RKO (cell line): ENCODE results near the gene NFASC.

Experiments
- DNase-seq: peaks from one replicate; pipeline ENCODE4 v3.0.0-alpha.2; 2016; ENCODE audit warnings: low spot score

The NFASC gene

DNA sequence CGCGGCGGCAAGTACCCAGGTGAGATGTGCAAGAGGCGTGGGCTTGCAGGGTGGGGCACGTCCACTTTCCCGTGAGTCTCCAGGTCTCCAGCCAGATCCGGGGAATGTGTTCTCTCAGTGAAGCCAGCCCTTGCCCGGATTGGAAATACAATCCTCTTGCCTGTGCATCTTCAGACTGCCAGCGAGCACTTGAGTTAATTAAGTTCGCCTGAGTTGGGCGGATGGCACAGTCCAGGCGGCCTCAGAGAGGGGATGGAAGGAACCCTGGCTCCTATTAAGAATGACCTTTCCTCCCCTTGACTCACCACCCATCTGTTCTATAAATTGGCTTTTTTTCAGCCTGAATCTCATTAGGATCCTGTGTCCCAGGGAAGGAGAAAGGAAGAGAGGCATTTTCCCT, 139.0 kb downstream of the NFASC start:
- no peak for DNase-seq

DNA sequence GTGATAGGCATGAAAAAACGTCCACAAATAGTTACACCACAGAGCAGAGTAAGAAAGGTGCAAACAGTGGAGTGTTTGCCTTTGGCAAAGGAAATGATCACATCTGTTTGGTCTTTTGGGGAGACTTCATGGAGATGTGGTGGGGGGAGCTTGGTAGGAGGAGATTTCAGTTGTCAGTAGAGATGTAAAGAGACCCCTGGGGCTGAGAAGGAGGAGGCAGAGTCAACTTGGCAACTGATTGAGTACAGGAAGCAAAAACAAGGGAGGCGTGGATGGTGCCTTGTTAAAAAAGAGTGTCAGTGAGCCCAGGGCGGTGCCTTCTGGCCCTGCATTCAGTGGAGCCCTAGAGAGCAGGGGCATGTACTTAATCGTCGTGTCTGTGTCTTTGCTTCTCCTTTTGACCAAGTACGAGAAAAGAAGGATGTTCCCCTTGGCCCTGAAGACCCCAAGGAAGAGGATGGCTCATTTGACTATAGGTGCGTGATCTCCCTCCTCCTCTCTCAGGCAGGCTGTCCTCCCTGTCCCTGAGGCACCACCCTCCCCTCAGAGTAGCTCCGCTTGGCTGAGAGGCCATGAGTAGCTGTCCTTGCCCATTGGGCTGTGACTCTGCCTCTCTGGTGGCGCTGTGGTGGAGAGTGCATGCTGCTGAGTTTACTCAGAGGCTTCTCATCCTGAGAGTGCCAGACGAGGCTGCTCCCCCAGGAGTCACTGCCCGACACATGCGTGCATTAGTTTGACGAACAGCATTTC, 141.9 kb downstream of the NFASC start:
- peak; percentile 20 for DNase-seq

DNA sequence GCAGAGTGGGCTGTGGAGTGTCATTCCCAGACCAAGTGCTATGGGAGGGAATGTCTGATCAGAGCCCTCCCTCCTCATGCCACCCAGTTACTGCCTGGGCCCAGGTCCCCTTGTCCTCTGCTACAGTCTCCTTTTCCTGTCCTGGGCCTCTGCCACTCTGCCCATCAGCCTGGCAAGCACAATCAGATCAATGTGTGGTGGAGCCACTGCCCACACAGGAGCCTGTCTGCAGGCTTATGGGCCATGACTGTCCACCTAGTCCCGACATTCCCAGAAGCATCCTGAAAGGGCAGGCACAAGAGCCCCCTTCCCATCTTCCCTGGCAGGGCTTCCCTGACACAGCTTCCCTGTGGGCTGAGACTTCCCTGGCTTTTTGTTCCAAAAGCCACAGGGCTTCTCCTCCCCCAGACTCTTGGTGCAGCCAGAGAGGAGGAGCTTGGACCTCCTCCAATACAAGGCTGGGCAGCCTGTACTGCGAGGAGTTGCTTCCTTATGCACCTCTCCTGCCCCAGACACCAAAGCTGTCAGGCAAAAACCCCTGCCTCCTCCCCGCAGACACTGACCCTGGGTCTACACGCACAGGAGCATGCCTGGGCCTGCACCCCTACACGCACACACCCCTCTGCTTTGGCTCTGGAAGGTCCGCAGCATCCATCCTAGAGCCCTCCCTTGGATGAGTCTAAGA, 143.2 kb downstream of the NFASC start:
- DNase-seq = no peak

DNA sequence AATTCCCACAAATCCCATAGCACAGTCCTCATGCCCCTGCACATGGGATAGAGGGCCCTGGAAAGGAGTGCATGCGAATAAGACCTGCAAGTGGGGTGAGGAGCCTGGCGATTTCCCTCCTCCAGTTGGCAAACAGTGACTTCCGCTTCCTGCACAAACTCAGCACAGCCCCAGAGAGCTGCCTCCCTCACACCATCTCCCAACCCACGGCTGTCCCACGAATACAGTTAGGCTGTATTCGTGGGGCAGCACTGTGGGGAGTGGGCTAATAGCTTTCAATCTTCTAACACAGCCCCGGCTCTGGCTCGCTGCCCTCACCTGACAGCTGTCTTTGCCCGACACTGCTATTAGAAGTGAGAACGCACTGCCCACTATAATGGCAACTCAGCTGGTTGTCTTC, 144.1 kb downstream of the NFASC start:
- DNase-seq = no peak

DNA sequence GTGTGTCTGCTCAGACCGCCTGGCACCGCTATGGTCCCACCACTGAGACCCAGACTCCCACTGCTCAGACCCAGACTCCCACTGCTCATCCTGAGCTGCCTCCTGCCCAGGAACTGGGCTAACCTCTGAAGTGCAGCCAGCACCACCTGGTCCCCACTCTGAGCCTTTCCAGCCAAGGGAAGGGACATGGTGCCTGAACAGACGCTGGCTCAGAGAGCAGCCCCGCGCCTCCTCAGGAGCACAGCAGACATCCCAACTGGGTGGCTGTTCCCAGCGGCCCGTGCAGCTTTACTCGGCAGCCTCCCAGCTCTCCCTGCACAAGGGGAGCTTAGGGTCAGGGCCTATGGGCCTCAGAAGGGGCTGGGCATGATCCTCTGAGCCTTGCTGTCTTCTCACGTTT, 144.6 kb downstream of the NFASC start:
- no peak for DNase-seq

DNA sequence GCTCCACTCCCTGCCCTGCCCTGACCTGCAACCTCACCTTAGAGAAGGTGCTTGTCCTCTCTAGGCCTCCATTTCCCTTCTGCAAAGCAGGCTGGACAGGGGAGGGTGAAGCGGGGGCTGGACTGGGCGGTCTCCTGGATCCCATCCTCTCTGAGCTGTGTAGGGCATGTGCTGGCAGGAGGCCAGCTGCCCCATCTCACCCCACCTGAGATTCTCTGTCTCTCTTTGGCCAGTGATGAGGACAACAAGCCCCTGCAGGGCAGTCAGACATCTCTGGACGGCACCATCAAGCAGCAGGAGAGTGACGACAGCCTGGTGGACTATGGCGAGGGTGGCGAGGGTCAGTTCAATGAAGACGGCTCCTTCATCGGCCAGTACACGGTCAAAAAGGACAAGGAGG, 145.4 kb downstream of the NFASC start:
- DNase-seq = no peak

DNA sequence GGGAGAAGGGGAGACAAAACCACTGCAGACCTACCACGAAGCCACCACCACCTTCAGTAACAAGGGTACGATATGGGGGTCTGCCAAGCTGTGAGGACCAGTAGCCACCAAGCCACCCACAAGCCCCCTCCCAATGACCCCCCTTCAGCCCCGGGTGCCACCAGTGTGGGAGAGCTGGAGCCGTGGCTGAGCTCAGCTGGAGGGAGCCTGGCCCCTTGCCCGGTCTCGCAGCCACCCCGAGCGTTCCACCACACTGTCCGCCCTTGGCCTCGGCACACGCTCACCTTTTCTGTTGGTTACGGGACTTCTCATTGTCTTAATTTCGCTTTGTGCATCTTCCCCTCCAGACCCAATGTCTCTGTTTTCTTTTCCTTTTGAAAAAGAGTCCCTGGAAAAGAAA, 145.9 kb downstream of the NFASC start:
- no peak for DNase-seq

DNA sequence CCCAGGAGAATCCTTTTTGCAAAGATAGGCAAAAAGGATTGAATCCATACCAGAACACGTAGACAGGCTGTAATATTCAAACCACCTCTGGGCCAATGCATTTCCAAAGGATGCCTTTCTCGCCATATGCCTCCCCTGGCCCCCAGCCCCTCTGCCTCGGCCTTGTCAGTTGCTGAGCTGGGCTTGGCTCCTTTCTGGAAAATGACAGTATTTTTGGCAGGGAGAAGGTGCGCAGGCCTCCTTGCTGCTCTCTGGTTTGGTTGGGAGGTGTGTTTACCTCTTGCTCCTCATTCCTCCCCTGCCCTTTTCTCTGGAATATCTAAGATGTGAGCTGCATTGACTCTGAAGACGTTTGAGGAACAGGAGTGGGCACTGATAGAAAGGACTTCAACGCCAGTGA, 146.3 kb downstream of the NFASC start:
- no peak for DNase-seq

DNA sequence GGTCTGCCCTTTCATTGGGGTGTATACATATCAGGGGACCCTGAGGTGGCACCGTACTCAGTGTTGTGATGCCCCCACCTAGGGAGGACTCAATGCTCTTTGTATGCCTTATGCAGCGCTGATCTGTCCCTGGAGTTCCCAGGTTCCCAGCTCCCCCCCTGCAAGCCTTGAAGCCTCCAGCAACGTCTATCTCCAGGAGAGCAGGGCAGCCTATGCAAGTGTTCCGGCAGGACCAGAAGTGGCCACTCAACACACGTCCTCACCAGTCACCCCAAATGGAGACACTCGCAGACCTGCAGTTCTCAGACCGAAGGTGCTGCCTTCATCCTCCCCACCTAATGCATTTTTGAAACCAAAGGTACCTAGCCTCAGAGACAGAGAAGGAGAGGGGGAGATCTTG, 147.1 kb downstream of the NFASC start:
- DNase-seq = no peak

DNA sequence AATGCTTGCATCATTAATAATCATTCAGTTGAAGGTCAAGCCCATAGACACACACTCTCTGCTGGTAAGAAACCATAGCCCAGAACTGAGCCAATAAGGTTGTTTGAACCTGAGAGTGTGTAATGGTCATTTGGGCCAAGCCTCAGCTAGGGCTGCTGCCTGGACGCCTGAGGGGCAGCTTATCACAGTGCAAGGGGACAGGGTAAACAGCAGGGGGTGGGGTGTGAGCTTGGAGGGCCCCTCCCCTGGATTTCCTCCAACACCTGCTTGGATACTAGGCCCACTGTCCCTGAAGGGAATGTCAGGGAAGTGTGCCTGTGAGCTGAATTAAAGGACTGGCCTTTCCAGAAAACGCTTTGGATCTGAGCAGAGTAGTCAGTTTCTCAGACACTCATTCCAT, 147.7 kb downstream of the NFASC start:
- no peak for DNase-seq

DNA sequence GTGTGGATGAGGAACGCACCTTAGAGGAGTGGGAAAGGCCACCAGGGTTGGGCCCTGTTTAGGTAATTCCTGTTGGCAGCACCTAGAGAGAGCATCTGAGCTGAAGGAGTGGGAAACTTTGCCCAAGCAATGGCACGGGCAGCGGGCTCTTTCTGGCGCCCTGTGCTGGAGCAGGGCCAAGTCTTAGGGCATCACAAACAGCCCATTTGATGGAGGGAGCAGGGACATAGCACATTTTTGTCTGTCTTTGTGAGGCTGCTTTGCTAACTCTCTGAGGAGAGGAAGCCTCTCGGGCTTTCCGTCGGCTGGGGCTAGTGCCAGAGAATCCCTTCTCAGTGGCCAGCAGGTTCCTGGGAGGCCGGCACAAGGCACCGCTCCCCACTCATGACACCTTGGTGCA, 149.8 kb downstream of the NFASC start:
- no peak for DNase-seq

DNA sequence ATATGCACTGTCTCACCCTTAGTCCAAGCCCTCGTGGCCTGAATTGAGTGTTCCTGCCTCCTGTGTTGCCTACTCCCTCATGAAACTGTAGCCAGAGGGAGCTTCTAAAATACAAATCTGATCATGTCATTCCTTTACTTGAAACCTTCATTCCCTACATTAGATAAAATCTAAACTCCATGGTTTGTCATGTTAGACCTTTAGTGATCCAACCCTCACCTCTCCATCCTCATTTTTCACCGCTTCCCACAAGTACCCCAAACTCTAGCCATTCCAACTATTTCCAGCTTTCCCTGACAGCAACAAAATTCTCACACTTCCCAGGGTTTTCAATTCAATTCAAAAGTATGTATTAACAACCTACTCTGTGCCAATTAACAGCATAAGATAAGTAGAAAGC, 154.0 kb downstream of the NFASC start:
- no peak for DNase-seq

DNA sequence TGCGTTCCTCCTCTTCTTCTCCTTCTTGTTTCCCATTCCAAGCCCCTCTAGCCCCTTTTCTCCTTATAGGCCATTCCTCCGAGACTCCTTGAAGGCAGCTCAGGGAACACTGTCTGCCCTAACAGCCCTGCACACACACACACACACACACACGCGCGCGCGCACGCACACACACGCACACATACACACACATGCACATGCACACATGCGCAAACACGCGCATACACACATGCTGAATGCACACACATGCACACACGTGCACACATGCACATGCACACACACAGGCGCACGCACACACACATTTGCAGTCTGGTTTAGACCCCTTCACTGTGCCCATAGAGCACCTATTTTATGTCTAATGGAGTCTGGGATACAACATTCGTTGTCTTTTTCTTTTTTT, 154.6 kb downstream of the NFASC start:
- DNase-seq = no peak

DNA sequence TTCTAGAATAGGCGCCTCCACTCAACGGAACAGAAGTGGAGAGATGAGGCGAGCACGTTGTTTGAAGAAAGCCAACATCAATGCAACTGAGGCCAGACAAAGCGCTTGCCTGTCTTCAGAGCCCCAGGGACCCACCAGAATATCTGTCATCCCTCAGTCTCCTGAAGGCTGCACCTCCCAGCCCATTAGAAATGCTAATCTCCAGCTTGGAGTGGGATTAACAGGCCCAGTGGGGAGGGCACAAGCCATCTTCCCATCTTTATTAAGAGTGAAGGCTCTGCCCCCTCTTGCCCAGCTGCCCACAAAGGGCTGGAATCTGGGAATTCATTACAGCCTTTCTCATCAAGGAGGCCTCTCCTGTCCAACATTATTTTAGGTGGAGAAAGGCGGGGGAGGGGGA, 155.5 kb downstream of the NFASC start:
- no peak for DNase-seq

DNA sequence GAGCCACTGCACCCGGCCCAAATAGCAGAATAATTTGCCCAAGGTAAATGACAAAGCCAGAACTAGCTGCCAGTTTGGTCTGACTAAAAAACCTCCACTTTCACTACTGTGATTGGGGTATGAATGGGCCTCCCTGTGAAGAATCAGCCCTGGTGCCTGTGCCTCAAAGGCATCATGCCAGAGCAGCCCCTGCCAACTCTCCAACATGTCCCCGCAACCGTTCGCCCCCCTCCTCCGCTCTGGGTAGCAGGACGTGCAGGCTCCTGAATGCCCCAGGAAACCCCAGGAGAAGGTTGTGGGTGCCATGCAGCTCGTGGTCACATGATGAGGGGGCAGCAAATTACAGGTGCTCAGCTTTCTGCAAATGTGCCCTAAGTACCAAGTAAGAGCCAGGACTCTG, 157.7 kb downstream of the NFASC start:
- no peak for DNase-seq

DNA sequence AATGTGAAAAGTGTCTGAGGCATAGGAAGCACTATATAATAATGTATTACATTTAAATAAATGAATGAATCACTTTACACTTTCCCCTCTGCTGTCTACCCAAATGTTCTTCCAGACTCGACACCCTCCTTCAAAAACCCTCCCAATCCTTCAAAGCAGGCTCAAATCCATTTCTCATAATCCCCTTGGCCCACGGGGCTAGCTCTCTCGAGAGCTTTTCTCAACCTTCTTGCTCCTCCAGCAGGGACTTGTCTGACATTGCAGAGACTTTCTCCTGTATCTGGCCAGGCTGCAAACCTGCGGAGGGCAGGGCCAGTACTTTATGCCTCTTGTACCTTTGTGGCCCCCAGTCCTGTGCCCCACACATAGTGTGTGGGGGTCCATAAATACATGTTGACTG, 158.3 kb downstream of the NFASC start:
- DNase-seq = no peak

DNA sequence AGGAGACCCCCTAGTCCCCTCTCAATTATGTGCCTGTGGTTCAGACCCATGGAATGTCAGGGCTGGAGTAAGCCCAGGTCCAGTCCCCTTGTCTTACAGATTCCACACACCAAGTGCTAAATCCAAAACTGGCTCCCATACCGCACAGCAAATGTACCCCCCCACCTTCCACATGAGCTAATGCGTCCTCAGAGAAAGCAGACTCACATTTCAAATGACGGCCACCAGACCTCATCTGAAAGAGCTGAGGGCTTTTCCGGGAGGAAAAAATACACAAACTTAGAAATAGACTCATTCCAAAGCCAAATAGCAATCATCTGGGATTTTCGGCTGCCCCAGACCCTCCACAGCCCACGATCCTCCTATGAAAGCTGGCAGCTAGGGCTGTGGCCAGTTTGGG, 159.6 kb downstream of the NFASC start:
- DNase-seq = no peak

DNA sequence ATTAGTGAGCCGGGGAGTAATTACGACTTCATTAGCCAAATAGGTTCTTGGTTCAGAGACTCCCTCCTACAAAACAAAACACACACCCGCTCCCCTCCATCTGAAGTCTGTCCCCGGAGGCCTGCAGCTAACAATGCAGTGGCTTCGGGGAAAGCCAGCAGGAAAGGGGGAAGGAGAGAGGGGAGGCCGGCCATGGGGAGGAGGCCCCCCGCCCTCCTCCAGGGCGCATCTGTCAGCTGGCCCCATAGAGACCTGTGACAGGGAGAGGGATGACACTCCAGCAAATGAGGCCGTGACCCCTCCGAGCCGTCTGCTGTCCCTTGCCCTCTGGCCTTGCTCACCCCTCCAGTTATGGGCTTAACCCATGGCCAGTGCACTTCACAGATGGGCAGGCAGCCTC, 160.2 kb downstream of the NFASC start:
- no peak for DNase-seq

DNA sequence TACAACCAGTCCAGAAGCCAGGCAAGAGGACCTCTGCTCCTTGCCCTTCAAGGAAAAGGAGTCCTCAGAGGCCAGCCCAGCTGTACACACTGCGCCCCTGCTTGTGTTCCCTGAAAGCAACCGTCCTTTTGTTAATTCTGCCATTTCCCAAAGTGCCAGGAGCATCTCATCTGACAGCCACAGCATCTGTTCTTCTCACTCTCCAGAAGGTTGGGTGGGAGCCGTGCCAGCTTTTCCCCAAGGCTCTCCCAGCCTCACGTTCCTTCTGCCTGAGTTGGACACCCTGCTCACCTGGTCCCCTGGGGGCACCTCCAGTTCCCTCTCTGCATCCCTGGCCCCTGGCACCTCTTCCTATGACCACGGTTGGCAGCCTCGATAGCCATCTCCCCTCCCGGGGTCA, 161.8 kb downstream of the NFASC start:
- no peak for DNase-seq

DNA sequence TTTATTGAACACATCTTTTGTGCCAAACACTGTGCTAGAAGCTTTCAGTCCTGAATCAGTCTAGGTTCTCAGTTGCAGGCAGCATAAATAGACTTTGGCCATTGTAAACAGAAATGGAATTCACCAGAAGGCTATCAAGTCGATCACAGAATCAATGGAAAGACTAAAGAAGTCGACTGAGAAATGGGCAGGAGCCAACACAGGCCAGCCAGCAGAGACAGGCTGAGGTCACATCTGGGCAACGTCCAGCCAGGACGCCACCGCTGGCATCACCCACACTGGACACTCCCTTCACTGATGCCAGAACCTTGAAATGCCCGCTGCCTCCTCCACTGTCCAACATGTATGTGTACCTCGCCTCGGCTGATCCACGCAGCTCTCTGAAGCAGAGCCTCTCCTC, 166.9 kb downstream of the NFASC start:
- DNase-seq = no peak

DNA sequence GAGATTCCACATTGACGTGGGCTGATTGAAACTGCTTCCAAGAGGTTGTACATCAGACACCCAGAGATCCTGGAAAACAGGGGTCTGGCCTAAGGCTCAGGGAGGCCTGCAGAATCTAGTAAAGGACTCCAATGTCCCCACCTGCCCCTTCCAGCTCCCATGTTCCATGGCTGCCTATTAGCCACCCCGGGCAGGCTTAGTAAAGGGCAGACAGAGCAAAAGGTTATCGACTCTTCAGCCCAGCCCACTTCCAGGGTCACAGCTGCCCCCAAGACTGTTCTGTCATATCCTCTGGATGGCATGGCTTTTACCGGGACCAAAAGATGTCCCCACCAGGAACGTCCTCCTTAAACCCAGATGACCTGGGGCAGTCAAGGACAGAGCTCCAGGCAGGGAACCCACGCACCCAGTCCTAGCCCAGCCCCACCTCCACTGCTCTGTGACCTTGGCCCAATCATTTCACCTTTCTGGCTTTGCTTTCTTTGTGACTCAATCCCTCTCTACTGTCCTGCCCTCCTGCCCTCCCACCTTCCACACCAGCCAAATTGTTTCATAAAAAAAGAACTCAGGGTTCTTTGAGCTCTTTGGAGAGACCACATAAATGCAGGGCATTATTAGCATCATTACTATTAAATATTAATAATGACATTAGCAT, 167.6 kb downstream of the NFASC start:
- no peak for DNase-seq

DNA sequence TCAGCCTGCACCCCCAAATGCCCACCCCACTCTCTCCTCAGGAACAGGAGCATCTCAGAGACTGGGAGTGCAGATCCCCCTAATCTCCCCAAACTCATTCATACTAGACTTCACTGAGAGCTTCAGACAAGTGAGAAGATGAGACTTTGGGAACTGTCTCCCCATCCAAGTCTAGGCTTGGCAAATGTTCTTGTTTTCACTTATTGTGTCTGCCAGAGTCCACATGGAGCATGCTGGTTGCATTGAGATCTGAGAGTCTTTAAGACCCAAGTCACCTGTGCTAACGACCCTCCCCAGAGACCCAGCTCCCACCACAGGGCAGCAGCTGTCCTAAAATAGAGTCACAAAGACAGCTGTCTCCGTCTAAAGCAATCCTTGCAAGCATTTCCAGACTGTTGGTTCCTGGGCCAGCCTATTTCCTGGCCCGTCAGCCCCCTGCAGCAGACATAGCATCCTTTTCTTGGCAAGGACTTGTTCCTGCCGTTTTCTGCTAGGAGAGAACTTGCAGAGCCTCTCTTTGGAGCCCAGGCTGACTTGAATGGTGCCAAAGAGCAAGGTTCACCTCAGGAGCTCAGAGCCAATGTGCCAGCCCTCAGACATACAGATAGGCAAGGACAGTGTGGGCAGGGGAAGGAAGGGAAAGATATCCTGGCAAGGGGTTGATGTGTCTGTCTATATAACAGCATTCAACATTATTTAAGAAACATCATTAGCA, 170.5 kb downstream of the NFASC start:
- DNase-seq = no peak
